ENCODE results near the gene ENOX1.

DNA sequence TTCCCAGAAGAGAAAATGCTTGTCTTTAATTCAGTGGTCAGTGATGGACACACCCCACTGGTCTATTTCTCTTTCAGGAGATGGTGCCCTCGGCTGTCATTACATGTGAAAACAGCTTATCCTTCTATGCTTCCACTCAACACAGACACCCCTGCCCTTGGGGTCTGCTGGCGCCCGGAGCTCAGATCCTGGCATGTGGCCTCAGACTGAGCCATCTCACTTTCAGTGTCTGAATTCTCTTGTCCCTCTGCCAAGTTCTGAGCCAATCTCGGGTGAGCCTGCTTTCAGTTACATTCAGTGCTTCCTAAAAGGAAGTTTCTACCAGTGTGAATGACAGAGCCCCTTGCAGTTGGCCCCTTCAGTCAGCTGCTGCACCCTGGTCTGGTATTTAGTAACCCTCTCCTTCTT is 469.8 kb downstream of the ENOX1 start:
- TF ChIP-seq, protein P1, sequence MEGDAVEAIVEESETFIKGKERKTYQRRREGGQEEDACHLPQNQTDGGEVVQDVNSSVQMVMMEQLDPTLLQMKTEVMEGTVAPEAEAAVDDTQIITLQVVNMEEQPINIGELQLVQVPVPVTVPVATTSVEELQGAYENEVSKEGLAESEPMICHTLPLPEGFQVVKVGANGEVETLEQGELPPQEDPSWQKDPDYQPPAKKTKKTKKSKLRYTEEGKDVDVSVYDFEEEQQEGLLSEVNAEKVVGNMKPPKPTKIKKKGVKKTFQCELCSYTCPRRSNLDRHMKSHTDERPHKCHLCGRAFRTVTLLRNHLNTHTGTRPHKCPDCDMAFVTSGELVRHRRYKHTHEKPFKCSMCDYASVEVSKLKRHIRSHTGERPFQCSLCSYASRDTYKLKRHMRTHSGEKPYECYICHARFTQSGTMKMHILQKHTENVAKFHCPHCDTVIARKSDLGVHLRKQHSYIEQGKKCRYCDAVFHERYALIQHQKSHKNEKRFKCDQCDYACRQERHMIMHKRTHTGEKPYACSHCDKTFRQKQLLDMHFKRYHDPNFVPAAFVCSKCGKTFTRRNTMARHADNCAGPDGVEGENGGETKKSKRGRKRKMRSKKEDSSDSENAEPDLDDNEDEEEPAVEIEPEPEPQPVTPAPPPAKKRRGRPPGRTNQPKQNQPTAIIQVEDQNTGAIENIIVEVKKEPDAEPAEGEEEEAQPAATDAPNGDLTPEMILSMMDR (conservative IDR thresholded peaks at IDR 0.05): no peak
- no peak for TF ChIP-seq ZFX (IDR thresholded peaks at IDR 0.05)

All from C4-2B (cell line).